KOPT-K1 (cell line): Measurements from ENCODE around the gene COL4A4.
"Not testable (repeated sequence)": the region's sequence is repeated elsewhere in the genome, so short reads cannot be mapped to it uniquely, and the experiment has no call there.

Source experiments
- H3K27ac ChIP-seq: fragments of 200-600 bp; sonication (generic); 2 replicates; pipeline ENCODE4 v1.5.1; 2016; ENCODE audit warnings: antibody characterized with exemption, mild to moderate bottlenecking, low read depth, low read length; ENCODE audit not compliant: poor library complexity, severe bottlenecking
- H3K36me3 ChIP-seq: fragments of 200-600 bp; sonication (generic); 2 replicates; pipeline ENCODE4 v1.5.1; 2017; ENCODE audit warnings: antibody characterized with exemption, mild to moderate bottlenecking, low read length, moderate library complexity; ENCODE audit not compliant: insufficient read depth
- H3K9me3 ChIP-seq: fragments of 200-600 bp; sonication (generic); 2 replicates; pipeline ENCODE4 v1.5.1; 2017; ENCODE audit warnings: antibody characterized with exemption, low read length, mild to moderate bottlenecking; ENCODE audit not compliant: insufficient read depth, poor library complexity, severe bottlenecking

The COL4A4 gene

GRCh38 chr2:227106845-227107759, 56.9 kb downstream of the COL4A4 start:
- Histone ChIP-seq H3K36me3 (no peaks in the 10 kb centered on the region), H3K9me3 (no peaks in the 10 kb centered on the region), H3K27ac (no peak overlapping the region)

- Histone ChIP-seq H3K36me3 (no peaks in the 10 kb centered on the region), H3K9me3 (no peaks in the 10 kb centered on the region), H3K27ac (no peak overlapping the region)
Observed at GRCh38 chr2:227103583-227103982, 60.4 kb downstream of the COL4A4 start.

GRCh38 chr2:227099340-227099739, 64.7 kb downstream of the COL4A4 start:
- no peak overlapping the region for H3K27ac ChIP-seq
- H3K36me3 ChIP-seq: no peaks in the 10 kb centered on the region

GRCh38 chr2:227098162-227098515, 65.9 kb downstream of the COL4A4 start:
- Histone ChIP-seq H3K27ac (no peak overlapping the region), H3K9me3 (no peaks in the 10 kb centered on the region), H3K36me3 (no peaks in the 10 kb centered on the region)

More at GRCh38 chr2:227099340-227099739, 64.7 kb downstream of the COL4A4 start:
- H3K9me3 ChIP-seq: no peaks in the 10 kb centered on the region

GRCh38 chr2:227097495-227098161, 66.4 kb downstream of the COL4A4 start:
- H3K27ac ChIP-seq: no peak overlapping the region
- H3K9me3 ChIP-seq: no peaks in the 10 kb centered on the region
- H3K36me3 ChIP-seq: no peaks in the 10 kb centered on the region

GRCh38 chr2:227095346-227095745, 68.7 kb downstream of the COL4A4 start:
- no peak overlapping the region for H3K27ac ChIP-seq
- no peaks in the 10 kb centered on the region for H3K36me3 ChIP-seq
- H3K9me3 ChIP-seq: no peaks in the 10 kb centered on the region

GRCh38 chr2:227082286-227082685, 81.7 kb downstream of the COL4A4 start:
- H3K27ac ChIP-seq: no peak overlapping the region
- H3K36me3 ChIP-seq: no peaks in the 10 kb centered on the region
- no peaks in the 10 kb centered on the region for H3K9me3 ChIP-seq

- Histone ChIP-seq H3K36me3 (no peaks in the 10 kb centered on the region), H3K9me3 (no peaks in the 10 kb centered on the region), H3K27ac (no peak overlapping the region)
Observed at GRCh38 chr2:227079726-227080125, 84.3 kb downstream of the COL4A4 start.

- not testable (repeated sequence) for H3K27ac ChIP-seq, H3K36me3 ChIP-seq
Observed at GRCh38 chr2:227065065-227065464, 98.9 kb downstream of the COL4A4 start.

GRCh38 chr2:227058888-227059399, 105.1 kb downstream of the COL4A4 start:
- Histone ChIP-seq H3K27ac (no peak overlapping the region), H3K36me3 (no peaks in the 10 kb centered on the region), H3K9me3 (no peaks in the 10 kb centered on the region)

More at GRCh38 chr2:227065065-227065464, 98.9 kb downstream of the COL4A4 start:
- not testable (repeated sequence) for H3K9me3 ChIP-seq

- Histone ChIP-seq H3K27ac (no peak overlapping the region), H3K36me3 (no peaks in the 10 kb centered on the region), H3K9me3 (no peaks in the 10 kb centered on the region)
Observed at GRCh38 chr2:227057743-227058447, 106.1 kb downstream of the COL4A4 start.

- Histone ChIP-seq H3K27ac (no peak overlapping the region), H3K36me3 (no peaks in the 10 kb centered on the region), H3K9me3 (no peaks in the 10 kb centered on the region)
Observed at GRCh38 chr2:227057060-227057459, 106.9 kb downstream of the COL4A4 start.

- no peaks in the 10 kb centered on the region for H3K9me3 ChIP-seq
- no peaks in the 10 kb centered on the region for H3K36me3 ChIP-seq
- H3K27ac ChIP-seq: no peak overlapping the region
Observed at GRCh38 chr2:227054006-227054405, 110.0 kb downstream of the COL4A4 start.

- Histone ChIP-seq H3K9me3 (no peaks in the 10 kb centered on the region), H3K27ac (no peak overlapping the region), H3K36me3 (no peaks in the 10 kb centered on the region)
Observed at GRCh38 chr2:227052879-227053278, 111.1 kb downstream of the COL4A4 start.

- Histone ChIP-seq H3K27ac (no peak overlapping the region), H3K9me3 (no peaks in the 10 kb centered on the region), H3K36me3 (no peaks in the 10 kb centered on the region)
Observed at GRCh38 chr2:227043981-227044380, 120.0 kb downstream of the COL4A4 start.
